GM15510 (cell line): Measurements from ENCODE around the gene PDE4D.

Experiments
- POLR2A ChIP-seq: IDR thresholded peaks from 3 replicates; pipeline ENCODE4 v1.6.1; 2011; ENCODE audit warnings: borderline replicate concordance; ENCODE audit not compliant: insufficient read length; ENCODE audit errors: extremely low read depth

PDE4D gene

GRCh38 chr5:59725392-59725767 is 168.1 kb downstream of the PDE4D start:
- TF ChIP-seq POLR2A = no peak

- no peak for TF ChIP-seq POLR2A
Observed at GRCh38 chr5:59724482-59725391, 168.8 kb downstream of the PDE4D start.

- no peak for TF ChIP-seq POLR2A
Observed at GRCh38 chr5:59722874-59723273, 170.7 kb downstream of the PDE4D start.

- no peak for TF ChIP-seq POLR2A
Observed at GRCh38 chr5:59721741-59722140, 171.8 kb downstream of the PDE4D start.

GRCh38 chr5:59720063-59720462 is 173.5 kb downstream of the PDE4D start:
- no peak for TF ChIP-seq POLR2A

GRCh38 chr5:59716966-59717500 is 176.5 kb downstream of the PDE4D start:
- no peak for TF ChIP-seq POLR2A

- TF ChIP-seq POLR2A = no peak
Observed at GRCh38 chr5:59716029-59716428, 177.5 kb downstream of the PDE4D start.

GRCh38 chr5:59715228-59715627 is 178.3 kb downstream of the PDE4D start:
- no peak for TF ChIP-seq POLR2A

- no peak for TF ChIP-seq POLR2A
Observed at GRCh38 chr5:59713498-59713844, 180.1 kb downstream of the PDE4D start.

GRCh38 chr5:59712836-59713497 is 180.6 kb downstream of the PDE4D start:
- no peak for TF ChIP-seq POLR2A

- TF ChIP-seq POLR2A = no peak
Observed at GRCh38 chr5:59711310-59711709, 182.2 kb downstream of the PDE4D start.

- TF ChIP-seq POLR2A = no peak
Observed at GRCh38 chr5:59709846-59710245, 183.7 kb downstream of the PDE4D start.

- TF ChIP-seq POLR2A = no peak
Observed at GRCh38 chr5:59709346-59709821, 184.1 kb downstream of the PDE4D start.

- TF ChIP-seq POLR2A = no peak
Observed at GRCh38 chr5:59704936-59705335, 188.6 kb downstream of the PDE4D start.

GRCh38 chr5:59703789-59704188 is 189.7 kb downstream of the PDE4D start:
- no peak for TF ChIP-seq POLR2A
